CD4-positive, alpha-beta T cell treated with Interleukin-10 for 1 hour (primary cell): ENCODE data around the gene PPP1R37.

ENCODE experiments used
- DNase-seq: peaks from one replicate; pipeline ENCODE4 v3.0.0-alpha.2; 2020

The PPP1R37 gene

DNA sequence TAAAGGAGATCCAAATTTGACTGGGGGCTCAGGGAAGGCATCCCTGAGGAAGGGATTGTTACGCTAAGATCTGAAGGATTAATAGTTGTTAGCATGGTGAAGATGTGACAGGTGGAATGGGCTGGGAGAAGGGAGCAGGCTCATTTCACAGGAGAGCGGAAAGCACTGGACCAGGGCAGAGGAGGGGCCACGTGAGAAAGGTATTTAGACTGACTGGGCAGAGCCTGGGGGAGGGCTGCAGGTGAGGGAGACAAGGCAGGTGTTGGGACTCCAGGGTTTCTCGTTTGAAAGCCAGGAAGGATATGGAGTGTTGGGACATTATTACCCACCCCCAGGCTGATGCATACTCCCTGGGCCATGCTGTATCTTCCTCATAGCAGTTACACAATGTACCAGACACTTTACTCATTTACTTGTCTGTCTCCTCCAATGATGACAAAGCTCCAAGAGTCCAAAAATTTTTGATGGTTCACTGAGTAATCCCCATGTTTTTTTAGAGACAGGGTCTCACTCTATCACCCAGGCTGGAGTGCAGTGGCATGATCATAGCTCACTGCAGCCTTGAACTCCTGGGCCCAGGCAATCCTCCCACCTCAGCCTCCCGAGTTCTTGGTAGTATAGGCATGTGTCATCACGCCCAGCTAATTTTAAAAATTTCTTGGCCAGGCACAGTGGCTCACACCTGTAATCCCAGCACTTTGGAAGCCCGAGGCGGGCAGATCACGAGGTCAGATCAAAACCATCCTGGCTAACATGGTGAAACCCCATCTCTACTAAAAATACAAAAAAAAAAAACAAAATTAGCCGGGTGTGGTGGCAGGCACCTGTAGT lies 82.8 kb downstream of the PPP1R37 start:
- no peak for DNase-seq

DNA sequence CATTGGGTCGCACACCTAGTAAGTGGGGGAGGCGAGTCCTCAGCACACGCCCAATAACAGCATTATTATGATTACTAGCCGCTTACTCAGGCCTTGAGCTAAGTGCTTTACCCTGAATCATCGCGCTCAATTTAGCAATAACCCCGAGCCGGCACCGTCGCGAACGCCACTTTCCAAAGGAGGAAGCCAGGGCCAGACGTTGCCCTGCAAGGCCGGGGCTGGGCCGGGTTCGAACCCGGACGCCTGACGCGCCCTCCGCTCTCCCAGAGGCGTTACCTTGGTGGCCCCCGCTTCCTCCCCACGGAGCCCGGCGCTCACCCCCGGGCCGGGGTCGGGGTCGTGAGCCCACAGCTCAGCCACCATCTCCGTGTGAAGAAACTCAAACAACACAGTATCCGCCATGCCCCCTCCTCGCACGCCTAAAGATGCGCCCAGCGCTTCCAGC lies 84.9 kb downstream of the PPP1R37 start, which contains the start of gene TRAPPC6A:
Gene TRAPPC6A, minus strand, starts transcription at position 421 of the 445 bp plus-strand sequence. Its CDS starts 19 bp downstream, at position 402.
- DNase-seq, result no peak

- peak; percentile 100 for DNase-seq
Measured at GRCh38 chr19:45178262-45179071, 85.5 kb downstream of the PPP1R37 start, which contains the start of gene BLOC1S3. TSS of gene BLOC1S3 (plus strand) at chr19:45178784. CDS start at chr19:45179297, 513 bp downstream.

DNA sequence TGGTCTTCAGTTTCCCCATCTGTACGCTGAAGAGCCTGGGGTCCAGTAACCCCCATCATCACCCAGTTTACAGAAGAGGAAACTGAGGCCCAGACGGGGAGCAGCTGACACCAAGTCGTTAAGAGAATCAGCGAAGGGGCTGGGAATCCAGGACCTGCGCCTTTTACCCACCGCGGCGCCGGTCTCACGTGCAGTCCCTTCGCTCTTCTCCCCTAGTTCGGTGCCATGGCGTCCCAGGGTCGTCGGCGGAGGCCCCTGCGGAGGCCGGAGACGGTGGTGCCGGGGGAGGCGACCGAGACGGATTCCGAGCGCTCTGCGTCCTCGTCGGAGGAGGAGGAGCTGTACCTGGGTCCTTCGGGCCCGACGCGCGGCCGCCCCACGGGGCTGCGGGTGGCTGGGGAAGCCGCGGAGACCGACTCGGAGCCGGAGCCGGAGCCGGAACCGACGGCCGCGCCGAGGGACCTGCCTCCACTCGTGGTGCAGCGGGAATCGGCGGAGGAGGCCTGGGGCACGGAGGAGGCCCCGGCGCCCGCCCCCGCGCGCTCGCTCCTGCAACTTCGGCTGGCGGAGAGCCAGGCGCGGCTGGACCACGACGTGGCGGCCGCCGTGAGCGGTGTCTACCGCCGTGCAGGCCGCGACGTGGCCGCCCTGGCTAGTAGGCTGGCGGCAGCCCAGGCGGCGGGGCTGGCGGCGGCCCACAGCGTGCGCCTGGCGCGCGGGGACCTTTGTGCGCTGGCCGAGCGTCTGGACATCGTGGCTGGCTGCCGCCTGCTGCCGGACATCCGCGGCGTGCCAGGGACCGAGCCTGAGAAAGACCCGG lies 86.3 kb downstream of the PPP1R37 start:
- peak; percentile 32 for DNase-seq

- no peak for DNase-seq
Measured at GRCh38 chr19:45179892-45180370, 87.0 kb downstream of the PPP1R37 start.

- DNase-seq, result no peak
Measured at GRCh38 chr19:45180936-45181335, 88.0 kb downstream of the PPP1R37 start.

GRCh38 chr19:45182758-45183157 lies 89.8 kb downstream of the PPP1R37 start:
- no peak for DNase-seq

DNA sequence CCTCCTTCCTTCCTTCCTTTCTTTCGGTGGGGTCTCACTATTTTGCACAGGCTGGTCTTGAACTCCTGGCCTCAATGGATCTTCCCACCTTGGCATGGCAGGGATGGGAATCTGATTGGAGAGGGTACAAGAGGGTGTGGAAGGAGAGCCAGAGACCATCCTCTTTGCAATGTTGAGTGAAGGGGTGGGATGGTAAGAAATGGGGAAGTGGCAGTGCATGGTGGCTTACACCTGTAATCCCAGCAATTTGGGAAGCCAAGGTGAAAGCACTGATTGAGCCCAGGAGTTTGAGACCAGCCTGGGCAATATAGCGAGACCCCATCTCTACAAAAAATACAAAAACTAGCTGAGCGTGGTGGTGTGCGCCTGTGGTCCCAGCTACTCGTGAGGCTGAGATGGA lies 91.1 kb downstream of the PPP1R37 start:
- no peak for DNase-seq

DNA sequence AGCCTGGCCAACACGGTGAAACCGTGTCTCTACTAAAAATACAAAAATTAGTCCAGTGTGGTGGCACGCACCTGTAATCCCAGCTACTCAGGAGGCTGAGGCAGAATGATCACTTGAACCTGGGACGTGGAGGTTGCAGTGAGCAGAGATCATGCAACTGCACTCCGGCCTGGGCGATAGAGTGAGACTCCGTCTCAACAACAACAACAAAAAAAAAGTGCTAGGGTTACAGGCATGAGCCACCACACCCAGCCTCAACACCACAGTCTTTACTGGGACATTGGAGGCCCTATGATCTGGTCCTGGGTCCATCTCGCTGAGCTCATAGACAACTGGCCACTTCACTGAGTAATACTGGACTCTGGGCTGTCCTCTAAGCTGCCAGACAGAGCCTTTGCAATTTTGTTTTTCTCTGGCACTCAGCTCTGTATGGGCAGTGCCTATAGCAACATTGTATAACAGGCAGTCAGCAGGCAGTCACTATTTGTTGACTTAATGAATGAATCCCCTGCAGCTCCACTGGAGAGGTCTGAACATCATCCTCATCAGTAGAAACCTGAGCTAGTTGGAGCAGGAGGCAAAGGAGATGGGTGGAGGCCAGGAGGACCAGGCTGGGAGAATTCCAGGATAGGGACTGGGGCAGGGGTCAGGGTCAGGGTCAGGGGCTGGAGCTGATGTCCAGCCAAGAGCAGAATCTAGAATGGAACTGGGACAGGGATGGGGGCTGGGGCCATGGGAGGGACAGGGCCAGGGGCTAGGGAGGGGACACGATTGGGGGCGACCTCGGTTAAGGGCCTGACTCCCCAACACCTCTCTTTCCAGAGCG lies 93.7 kb downstream of the PPP1R37 start:
- DNase-seq, result no peak

GRCh38 chr19:45187421-45188100 lies 94.6 kb downstream of the PPP1R37 start:
- peak; percentile 62 for DNase-seq

GRCh38 chr19:45189971-45190370 lies 97.0 kb downstream of the PPP1R37 start:
- DNase-seq, result no peak

DNA sequence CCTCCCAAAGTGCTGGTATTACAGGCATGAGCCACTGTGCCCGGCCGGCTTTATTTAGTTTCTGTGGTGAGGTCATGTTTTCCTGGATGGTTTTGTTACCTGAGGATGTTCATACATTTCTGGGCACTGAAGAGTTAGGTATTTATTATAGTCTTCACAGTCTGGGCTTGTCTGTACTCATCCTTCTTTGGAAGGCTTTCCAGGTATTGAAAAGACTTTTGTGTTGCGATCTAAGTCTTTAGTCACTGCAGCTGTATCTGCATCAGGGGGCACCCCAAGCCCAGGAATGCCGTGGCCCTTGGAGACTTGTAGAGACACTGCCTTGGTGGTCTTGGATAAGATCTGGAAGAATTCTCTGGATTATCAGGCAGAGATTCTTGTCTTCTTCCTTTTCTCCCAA lies 98.4 kb downstream of the PPP1R37 start:
- DNase-seq, result no peak

DNA sequence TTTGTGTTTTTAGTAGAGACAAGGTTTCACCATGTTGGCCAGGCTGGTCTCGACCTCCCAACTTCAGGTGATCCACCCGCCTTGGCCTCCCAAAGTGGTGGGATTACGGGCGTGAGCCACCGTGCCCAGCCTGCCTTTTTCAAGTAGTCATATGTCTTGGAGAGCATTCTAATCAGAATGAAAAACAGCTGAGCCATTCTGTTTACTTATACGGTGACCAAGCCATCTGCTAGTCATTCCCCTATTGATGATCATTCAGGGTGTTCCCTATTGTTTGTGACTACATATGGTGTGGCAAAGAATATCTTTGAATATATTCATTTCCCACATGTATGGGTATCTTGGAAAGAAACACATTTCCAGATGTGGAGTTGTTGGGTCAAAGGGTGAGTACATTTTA lies 102.8 kb downstream of the PPP1R37 start:
- no peak for DNase-seq
